DMS79 (cell line): ENCODE results near the gene PLA2G4D.

Experiments used
- DNase-seq: peaks from one replicate; lab custom pipeline; 2025; lab: John Stamatoyannopoulos, UW

PLA2G4D gene, protein sequence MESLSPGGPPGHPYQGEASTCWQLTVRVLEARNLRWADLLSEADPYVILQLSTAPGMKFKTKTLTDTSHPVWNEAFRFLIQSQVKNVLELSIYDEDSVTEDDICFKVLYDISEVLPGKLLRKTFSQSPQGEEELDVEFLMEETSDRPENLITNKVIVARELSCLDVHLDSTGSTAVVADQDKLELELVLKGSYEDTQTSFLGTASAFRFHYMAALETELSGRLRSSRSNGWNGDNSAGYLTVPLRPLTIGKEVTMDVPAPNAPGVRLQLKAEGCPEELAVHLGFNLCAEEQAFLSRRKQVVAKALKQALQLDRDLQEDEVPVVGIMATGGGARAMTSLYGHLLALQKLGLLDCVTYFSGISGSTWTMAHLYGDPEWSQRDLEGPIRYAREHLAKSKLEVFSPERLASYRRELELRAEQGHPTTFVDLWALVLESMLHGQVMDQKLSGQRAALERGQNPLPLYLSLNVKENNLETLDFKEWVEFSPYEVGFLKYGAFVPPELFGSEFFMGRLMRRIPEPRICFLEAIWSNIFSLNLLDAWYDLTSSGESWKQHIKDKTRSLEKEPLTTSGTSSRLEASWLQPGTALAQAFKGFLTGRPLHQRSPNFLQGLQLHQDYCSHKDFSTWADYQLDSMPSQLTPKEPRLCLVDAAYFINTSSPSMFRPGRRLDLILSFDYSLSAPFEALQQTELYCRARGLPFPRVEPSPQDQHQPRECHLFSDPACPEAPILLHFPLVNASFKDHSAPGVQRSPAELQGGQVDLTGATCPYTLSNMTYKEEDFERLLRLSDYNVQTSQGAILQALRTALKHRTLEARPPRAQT

DNA sequence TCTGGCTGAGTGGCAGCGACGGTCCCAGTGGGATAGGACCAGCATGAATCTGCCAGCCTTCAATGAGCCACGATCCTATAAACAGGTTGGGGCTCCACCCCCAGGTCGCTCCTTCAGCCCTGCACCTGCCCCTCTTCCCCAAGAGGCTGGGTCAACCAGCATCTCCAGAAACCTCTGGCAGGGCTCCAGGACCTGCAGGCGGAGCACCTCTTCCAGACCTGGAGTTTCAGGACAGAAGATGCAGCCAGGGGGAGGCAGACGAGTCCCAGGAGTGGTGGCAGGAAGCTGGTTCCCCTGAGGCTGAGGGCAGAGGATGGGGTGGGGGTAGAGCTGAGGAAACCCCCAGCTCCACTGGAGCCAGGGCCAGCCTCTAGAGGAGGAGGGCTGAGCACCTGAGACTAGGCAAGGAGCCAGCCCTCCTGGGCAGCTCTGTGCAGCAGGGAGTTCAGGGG lies at the start of gene PLA2G4D:
Gene PLA2G4D, minus strand, starts transcription at position 51 of the 452 bp plus-strand sequence. CDS start 103 bp downstream, outside the sequence.
- peak; percentile 95 for DNase-seq

DNA sequence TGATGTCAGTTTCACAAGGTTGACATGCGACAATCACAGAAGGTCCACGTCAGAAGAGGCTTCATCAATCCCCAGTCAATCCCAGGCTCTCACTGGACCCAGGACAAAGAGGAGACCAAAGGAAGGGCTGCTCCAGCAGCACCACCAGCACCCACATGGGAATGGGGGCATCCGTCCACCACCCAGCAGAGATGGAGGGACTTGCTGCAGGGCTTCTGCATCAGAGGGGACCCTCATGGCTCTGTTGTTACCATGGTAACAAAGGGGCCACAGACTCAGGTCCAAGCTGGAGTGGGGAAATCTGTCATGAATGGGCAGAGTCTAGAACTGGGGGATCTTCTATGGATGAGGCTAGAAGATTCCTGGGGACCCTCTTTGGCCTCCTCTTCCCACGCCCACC lies 49.0 kb upstream of the PLA2G4D start:
- DNase-seq = no peak

DNA sequence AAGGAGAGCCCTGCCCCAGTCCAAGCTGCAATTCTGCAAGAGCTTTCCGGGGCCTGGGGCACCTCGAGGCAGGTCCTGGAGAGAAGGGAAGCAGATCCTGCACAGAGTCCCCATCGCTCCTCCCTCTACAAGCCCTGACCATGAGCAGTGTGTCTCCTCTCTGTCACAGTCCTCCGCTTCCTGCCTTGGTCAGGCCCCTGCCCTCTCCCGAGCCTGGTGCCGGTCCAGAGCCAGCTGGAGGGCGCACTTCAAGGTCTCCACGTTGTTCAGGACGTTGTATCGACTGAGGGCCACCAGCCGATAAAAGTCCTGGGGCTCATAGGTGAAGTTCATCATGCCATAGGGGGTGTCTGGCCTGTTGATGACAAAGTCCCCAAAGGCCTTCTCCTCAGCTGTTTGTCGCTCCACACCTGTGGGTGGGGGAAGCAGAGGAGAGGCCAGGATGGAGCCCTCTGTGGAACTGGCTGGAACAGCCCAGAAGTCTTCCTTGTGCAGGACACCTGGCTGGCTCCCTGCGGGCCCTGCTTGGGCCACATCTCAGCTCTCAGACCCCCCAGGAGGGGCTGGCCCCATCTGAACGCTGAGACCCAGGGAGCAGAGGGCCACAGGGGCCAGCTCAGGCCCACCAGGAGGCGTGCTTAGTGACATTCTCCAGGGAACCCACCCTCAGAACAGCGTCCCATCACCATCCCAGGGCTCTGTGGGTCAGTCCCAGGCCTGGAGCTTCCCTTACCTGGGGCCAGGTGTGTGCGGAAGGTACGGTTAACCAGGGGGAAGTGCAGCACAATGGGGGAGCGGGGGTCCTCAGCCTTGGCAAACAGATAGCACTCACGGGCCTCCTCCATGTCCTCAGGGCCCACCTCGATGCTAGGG lies 47.7 kb upstream of the PLA2G4D start:
- DNase-seq = no peak

DNA sequence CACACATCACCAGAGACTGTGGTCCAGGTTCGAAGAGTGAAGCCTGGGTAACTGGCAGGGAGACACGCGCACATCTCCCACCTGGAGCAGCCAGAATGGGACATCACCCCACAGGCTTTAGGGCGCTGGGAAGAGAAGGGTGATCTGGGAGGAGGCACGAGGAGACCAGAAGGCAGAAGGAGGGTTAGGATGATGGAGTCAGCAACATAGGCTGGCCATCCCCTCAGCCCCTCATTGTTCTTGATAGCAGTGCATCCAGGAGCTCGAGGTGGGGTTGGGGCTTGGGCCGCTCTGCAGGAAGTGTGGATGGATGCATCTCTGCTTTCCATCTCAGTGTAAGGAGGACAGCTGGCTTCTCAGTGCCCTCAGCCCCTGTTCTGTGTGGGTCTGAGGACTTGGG lies 46.9 kb upstream of the PLA2G4D start:
- no peak for DNase-seq

DNA sequence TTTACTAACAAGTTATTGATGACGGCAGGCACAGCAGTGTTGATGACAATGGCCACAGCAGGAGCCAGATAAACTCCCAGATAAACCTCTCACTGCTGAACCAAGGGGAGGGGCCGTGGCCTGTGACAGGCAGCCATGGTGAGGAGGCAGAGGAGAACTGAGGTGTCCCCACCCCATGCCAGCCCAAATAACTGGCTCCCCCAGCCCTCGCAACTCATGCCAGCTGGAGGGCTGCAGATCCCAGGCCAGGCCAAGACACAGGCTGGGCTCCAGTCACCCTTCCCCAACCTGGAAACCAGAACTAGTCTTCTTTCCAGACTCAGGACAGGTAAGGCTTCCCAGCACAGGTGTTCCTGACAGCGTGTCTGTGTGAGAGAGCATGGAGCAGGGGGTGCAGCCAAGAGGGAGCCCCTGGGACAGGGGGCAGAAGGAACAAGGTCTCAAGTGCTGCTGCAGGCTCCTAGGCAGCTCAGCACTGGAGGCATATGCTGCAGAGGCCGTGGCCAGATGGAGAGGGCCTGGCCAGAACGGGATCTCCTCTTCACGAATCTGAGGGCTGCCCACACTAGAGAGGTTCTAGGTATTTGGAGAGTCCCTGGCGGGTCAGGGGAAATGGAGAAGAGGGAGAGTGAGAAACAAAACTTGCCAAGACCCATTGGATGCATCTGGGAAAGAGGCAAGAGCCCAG lies 46.2 kb upstream of the PLA2G4D start:
- DNase-seq = no peak

DNA sequence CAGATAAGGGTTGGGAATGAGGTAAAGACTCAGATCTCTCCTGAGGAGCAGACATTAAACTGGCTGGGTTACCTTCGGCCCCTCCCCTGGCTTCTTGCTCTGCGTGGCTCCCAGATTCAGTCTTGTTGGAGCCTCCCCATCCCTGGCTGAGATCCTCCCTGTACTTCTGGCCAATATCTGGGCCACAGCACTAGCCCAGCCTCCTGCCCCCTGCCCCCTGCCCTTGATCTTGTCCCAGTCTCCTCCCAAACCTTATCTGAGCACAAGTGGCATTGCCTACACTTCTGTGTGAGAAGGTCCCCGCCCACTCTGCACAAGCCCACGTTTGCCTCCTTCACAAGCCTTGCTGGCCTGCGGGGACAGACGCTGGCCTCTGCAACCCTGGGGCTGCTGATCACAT lies 45.2 kb upstream of the PLA2G4D start:
- no peak for DNase-seq

DNA sequence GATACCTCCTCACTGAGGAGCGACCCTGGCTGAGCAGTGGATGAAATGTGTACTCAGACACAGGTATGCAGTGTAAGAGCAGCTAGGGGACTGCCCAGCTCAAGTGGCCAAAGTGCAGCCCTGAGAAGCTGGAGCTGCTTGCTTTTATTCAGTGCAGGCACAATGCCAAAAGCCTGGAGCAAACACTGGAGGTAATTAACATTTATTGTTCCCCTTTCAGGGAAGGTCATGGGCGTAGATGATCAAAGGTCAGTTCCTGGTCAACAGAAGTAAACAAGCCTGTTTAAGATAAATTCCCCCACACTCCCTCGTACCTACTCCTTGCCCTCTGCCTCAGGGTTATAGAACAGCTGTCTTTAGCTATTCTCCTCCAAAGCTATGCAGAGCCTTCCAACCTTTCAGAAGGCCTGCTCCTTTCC lies 44.6 kb upstream of the PLA2G4D start:
- no peak for DNase-seq

DNA sequence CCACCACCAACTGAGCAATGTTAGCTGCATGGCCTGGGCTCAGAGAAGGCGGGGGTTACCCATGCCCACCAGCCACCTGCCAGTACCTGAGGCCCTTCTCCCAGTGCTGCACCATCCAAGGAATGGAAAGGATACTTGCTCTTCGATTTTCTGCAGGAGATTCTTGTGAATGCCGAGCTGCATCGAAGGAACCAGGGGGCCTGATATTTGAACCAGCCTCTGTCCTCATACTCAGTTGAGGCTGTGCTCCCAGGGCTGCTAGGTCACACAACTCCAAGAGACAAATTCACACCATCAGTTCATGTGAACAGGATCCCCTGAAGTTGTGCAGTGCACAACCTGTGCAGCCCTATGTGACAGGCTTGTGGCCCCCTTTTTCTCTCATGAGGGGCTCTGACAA lies 44.0 kb upstream of the PLA2G4D start:
- no peak for DNase-seq

DNA sequence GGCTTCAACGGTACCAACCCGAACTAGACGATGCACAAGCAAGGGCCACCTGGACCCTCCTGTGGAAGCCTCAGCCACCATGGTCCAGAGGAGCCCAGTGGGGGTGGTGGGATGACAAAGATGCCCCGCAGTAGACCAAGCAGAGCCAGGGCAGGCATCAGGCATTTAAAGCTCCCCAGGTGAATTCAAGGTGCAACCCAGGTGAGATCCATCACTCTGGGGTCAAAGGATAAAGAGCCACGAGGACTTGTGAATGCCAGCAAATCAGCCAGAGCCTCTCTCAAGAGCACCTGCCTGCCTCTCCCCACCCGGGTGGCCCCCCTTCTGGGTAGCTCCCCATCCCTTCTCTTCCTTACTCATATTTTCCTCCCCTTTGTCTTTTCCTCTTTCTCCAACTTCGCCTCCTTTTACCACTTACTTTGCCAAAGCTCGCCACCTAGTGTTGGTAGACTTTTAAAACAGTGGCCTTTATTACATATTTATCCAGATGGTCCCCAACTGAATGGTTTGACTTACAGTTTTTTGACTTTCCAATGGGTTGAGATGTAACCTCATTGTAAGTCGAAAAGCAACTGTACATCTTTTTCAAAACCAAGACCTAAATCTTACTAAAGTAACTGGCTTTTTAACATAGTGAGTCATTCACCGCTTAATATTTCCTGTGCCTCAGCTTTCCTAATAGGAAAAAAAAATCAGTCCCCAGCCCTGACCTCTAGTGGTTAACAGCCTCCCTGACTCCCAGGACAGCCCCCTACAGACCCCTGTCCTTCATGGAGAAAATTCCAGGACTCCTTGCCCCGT lies 43.3 kb upstream of the PLA2G4D start:
- no peak for DNase-seq

DNA sequence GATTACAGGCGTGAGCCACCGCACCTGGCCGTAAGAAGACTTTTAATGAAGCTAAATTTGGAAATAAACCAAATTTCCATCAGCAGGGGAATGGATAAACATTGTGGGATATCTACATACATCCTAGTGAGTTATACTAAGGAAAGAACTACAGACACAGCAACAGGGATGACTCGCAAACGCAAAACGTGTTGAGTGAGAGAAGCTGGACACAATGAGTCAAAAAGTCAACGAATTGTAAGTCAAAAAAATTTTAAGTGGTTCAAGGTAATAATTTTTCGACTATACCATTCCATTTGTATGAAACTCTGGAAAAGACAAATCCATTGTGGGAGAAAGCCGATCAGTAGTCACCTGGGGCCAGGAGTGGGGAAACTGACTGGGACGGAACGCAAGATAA lies 42.2 kb upstream of the PLA2G4D start:
- DNase-seq = no peak

DNA sequence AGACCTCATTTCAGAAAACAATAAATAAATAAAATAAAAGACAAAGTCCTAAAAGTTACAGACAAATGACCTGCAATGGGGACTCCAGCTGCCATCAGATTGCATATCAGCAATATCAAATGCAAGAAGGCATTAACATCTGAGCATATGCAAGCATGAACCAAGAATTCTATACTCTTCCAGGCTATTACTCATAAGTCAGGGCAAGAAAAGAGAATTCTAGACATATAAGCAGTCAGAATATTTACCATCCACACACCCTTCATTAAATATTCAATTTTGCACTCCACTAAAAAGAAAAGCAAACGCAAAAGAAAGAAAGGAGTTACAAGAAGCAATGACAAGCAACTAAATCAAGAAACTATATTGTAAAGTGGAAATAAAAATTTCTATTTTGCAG lies 41.0 kb upstream of the PLA2G4D start:
- DNase-seq = no peak

DNA sequence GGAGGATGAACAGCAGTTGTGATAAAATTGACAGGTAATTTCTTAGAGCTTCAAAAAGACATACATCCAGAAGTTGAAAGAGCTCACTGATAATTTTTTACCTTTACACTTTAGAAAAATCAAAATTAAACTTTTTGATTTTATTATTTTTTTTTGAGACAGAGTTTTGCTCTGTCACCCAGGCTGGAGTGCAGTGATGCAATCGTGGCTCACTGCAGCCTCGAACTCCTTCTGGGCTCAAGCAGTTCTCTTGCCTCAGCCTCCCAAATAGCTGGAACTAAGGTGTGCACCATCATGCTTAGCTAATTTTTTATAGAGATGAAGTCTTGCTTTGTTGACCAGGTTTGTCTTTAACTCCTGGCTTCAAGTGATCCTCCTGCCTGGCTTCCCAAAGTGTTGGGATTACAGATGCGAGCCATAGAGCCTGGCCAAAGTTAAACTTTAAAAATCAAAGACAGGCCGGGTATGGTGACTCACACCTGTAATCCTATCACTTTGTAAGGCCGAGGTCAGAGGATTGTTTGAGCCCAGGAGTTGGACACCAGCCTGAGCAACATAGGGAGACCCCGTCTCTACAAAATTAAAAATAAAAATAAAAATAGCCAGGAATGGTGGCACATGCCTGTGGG lies 40.4 kb upstream of the PLA2G4D start:
- no peak for DNase-seq

DNA sequence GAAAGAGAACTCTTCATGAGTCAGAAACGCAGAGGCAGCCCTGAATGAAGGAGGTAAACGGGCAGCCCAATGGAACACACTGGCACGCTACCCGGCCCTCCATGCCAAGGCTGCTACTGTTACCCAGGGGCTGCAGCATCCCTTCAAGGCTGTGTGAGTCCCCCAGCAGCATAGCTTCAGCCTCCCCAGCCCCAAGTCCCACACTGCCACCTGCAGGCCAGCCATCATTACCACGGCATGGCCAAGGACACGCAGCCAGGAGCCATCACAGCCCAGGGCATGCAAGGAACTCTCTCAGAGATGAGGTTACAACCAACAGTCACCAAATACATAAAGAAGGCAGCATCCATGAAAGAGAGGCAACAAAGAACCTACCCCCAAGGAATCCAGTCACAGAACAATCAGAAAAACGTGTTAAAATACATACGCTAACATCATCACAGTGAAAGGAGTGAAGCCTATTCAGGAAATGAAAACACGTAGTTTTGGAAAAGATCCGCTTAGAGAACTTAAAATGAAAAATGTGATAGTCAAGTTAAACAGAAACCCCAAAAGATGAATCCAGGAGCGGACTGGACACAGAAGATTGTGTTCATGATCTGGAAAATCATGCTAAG lies 39.6 kb upstream of the PLA2G4D start:
- DNase-seq = no peak

DNA sequence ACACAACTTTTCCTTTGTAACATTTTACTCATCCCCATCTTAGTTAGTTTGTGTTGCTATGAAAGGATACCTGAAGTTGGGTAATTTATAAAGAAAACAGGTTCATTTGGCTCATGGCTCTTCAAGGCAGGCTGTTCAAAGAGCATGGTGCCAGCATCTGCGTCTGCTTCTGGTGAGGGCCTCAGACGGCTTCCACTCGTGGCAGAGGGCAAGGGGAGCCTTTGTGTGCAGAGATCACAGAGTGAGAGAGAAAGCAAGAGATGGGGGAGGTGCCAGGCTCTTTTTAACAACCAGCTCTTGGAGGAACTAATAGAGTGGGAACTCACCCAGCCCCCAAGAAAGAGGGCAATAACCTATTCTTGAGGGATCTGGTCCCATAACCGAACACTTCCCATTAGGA lies 39.0 kb upstream of the PLA2G4D start:
- DNase-seq = no peak

DNA sequence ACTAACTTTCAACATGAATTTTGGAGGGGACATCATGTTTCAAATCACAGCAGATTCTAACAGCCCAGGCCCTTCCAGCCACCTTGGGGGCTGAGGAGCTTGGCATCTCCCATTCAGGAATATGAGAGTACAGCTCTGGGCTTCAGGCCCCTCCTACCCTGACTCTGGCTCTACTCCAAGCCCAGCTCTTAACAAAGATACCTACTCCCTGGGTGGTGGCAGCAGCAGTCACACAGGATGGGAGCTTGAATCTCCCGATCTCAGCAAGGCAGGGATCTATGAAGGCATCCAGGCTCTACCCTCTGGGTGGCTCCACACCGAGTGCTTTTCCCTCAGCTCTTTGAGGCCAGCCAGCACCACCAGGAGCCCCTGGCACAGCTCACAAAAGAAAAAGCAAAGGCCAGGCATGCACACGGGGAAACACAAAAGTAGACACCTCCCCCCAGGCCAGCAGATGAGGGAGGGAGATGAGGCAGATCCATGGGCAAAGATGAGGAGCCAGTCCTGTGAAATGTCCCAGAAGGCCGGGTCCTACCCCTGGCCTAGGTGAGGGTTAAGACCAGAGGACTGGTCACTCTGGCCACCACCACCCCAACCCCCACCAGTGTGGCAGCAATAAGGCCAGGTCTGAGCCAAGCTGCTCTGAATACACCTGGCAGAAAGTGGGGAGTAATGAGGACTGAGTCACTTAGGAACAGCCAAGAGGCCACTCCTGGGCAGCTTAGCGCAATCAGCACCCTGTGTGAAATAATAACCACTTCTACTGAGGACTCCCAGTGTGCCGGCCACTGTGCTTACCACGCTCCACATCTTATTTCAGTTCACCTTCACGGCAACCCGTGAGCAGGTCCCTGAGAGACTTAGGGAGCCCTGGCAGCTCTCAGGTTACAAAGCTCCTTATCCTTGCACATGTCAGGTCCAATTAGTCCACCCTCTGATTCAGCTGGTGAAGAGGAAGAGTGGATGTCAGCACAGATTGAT lies 37.8 kb upstream of the PLA2G4D start:
- peak; percentile 56 for DNase-seq

DNA sequence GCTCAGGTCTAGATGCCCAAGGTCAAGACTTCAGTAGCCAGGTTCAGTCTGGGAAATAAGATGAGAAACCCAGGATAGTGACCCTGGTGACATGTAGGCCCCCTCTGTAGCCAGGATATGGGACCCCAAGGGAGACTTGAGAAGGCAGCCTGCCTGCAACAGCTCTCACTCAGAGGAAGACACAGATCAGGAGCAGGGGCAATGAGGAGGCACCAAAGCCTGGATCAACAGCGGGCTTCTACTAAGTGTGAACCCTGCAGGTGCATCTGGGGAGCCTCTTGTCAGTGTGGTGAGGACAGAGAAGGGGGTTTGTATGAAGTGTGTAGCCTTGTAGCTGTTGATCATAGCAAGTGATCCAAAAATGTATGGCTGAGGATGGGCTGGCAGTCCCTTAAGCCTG lies 36.6 kb upstream of the PLA2G4D start:
- DNase-seq = no peak

DNA sequence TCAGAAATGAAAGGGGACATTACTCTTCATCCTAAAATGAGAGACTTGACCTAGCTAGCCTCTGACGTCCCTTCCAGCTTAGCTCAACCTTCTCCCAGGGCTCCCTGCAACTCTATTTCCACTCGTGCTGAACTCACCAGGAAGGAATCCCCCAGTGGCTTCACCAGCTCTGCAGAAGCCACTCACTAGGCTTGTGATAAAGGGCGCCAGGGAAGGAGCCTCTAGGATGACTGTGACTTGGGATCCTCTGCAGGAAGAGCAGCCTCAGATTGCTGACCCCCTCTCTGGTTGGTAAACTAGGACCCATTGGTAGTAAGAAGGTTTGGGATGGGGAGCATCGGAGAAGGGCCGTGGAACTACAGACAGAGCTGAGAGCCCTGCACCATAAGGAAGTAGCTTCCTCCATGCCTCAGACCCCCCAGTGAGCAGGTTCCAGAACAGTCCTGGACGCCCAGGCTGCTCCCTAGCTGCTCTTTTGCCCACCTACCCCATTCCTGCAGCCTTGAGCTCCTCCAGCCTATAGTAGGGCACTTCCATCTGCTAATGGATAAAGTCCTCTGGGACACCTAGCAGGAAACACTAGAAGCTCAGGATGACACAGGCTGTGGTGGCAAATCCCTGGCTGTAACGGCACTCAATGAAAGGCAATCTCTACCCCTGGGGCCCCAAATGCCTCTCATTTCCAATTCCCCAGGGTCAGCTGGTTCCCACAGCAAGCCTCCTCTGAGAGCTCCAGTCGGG lies 36.1 kb upstream of the PLA2G4D start:
- DNase-seq = no peak

DNA sequence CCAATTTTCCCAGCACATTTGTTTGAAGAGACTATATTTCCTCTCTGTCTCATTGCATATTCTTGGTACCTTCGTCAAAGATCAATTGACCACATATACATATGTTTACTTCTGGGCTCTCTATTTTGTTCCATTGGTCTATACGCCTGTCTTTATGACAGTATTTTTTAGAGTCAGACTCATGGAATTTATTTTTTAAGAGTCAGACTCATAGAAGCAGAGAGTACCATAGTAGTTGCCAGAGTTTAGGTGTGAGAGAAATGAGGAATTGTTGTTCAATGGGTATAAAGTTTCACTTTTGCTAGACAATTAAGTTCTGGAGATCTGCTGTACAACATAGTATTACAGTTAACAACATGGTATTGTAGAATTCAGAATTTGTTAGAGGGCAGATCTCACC lies 35.0 kb upstream of the PLA2G4D start:
- no peak for DNase-seq
